Measurements from ENCODE around the gene SPATS2L.
A peak's percentile ranks its signal among the peaks of the same experiment; 100 is the strongest.

Gene SPATS2L, protein sequence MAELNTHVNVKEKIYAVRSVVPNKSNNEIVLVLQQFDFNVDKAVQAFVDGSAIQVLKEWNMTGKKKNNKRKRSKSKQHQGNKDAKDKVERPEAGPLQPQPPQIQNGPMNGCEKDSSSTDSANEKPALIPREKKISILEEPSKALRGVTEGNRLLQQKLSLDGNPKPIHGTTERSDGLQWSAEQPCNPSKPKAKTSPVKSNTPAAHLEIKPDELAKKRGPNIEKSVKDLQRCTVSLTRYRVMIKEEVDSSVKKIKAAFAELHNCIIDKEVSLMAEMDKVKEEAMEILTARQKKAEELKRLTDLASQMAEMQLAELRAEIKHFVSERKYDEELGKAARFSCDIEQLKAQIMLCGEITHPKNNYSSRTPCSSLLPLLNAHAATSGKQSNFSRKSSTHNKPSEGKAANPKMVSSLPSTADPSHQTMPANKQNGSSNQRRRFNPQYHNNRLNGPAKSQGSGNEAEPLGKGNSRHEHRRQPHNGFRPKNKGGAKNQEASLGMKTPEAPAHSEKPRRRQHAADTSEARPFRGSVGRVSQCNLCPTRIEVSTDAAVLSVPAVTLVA

DNA sequence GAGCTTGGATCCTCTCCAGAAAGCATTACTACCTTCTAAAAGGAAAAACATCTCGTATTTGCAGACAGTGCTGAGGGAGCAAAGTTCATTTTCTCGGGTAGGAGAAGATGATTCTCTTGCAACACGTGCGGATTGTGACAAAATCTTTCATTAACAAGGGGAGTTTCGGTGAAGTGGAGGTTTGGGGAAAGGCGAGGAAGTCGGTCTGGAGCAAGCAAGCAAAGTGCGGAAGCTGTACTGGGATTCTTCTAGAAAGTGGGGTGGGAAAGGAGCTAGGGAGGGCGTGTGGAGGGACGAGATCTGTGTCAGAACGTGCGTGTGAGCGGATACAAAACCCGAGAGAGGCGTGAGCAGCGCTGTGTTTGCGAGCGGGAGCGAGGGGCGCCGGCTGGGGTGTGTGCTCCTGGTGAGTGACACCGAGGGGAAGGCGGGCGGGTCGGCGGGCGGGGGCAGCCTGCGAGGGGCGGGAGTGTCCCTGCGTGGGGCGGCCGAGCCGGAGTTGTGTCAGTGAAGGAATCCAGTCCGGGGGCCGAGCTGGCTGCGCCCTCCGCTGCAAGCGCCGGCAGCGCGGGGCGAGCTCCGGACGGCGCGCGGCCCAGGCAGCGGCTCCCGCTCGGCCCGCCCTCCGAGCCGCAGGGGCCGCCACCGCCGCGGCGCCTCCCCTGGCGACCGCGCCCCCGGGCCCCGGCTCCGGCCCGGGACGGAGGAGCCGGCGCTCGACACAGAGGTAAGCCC, at the start of gene SPATS2L:
SPATS2L (plus strand) TSS at position 498 of the 735 bp plus-strand sequence. CDS start 82,552 bp downstream, outside the sequence.
- H3K36me3 ChIP-seq (ENCODE audit: control insufficient read depth in 5 of 5, insufficient read depth in 5 of 5, low read length in 5 of 5) = no peaks in the 10 kb centered on the region
- peaks cover 2 to 25% (median 17%) of the 10 kb centered on the region in 5 donors for H3K4me1 ChIP-seq (ENCODE audit: control insufficient read depth in 5 of 5, insufficient read depth in 5 of 5, low read length in 5 of 5)
- peak within 1 kb of the TSS; percentile 76 to 85 (median 79) for H3K9ac ChIP-seq (ENCODE audit: low read length in 5 of 5)
- H3K27ac ChIP-seq (ENCODE audit: low read depth, low read length) = peak within 1 kb of the TSS; percentile 85
- no peaks in the 10 kb centered on the region for H3K9me3 ChIP-seq (ENCODE audit: control insufficient read depth in 5 of 5, low read length in 5 of 5)
- H3K27me3 ChIP-seq (ENCODE audit: control insufficient read depth in 5 of 5, insufficient read depth in 4 of 5, low read length in 5 of 5) = no peaks in the 10 kb centered on the region
- H3K4me3 ChIP-seq (ENCODE audit: low read depth in 1 of 5, low read length in 5 of 5) = peak within 1 kb of the TSS; percentile 66 to 92 (median 84)

DNA sequence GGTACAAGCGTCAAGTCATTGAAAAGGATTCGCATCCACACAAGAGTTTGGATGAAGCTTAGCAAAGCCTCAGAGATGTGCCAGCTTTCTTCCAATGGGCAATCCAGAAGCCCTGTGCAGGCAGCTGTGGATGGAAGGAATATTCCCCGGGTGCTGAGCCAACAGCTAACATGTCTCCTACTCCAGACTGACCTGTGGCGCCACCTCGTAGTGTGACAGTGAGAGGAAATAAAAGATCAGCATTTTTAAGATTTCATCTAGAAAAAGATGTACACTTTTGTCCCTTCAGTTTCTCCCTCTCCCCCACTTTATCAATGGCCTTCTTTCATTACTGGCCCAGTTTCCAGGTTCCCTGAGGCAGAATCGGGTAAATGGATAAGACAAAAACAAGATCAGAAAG, 48.9 kb upstream of the SPATS2L start:
- no peak overlapping the region for H3K9ac ChIP-seq (ENCODE audit: low read length in 5 of 5)
- H3K27me3 ChIP-seq (ENCODE audit: control insufficient read depth in 5 of 5, insufficient read depth in 4 of 5, low read length in 5 of 5) = no peaks in the 10 kb centered on the region
- H3K27ac ChIP-seq (ENCODE audit: low read depth, low read length) = no peak overlapping the region
- H3K4me1 ChIP-seq (ENCODE audit: control insufficient read depth in 5 of 5, insufficient read depth in 5 of 5, low read length in 5 of 5) = peaks cover 4 to 14% (median 8%) of the 10 kb centered on the region in 5 donors
- H3K9me3 ChIP-seq (ENCODE audit: control insufficient read depth in 5 of 5, low read length in 5 of 5) = no peaks in the 10 kb centered on the region
- no peak overlapping the region for H3K4me3 ChIP-seq (ENCODE audit: low read depth in 1 of 5, low read length in 5 of 5)
- H3K36me3 ChIP-seq (ENCODE audit: control insufficient read depth in 5 of 5, insufficient read depth in 5 of 5, low read length in 5 of 5) = no peaks in the 10 kb centered on the region

DNA sequence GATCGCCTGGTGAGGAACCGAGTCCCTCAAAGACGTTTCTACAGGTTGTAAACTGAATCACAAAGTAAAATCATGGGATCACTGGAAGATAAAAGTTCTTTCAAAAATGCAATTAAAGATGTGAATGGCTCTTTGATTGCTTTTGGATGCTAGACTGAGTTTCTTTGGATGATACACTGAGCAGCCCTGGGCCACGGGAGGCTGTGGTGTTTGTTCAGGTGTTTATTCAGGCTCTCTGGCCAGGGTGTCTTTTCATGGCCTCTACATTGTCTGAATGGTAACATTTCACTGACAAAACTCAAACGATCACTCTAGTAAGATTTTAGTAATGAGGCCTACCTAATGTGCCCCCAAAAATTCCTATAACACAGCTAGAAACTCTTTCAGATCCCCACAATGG, 48.4 kb upstream of the SPATS2L start:
- no peaks in the 10 kb centered on the region for H3K27me3 ChIP-seq (ENCODE audit: control insufficient read depth in 5 of 5, insufficient read depth in 4 of 5, low read length in 5 of 5)
- H3K36me3 ChIP-seq (ENCODE audit: control insufficient read depth in 5 of 5, insufficient read depth in 5 of 5, low read length in 5 of 5) = no peaks in the 10 kb centered on the region
- H3K27ac ChIP-seq (ENCODE audit: low read depth, low read length) = no peak overlapping the region
- no peaks in the 10 kb centered on the region for H3K9me3 ChIP-seq (ENCODE audit: control insufficient read depth in 5 of 5, low read length in 5 of 5)
- H3K9ac ChIP-seq (ENCODE audit: low read length in 5 of 5) = no peak overlapping the region
- H3K4me3 ChIP-seq (ENCODE audit: low read depth in 1 of 5, low read length in 5 of 5) = no peak overlapping the region
- H3K4me1 ChIP-seq (ENCODE audit: control insufficient read depth in 5 of 5, insufficient read depth in 5 of 5, low read length in 5 of 5) = peaks cover 0 to 9% (median 3%) of the 10 kb centered on the region in 5 donors

DNA sequence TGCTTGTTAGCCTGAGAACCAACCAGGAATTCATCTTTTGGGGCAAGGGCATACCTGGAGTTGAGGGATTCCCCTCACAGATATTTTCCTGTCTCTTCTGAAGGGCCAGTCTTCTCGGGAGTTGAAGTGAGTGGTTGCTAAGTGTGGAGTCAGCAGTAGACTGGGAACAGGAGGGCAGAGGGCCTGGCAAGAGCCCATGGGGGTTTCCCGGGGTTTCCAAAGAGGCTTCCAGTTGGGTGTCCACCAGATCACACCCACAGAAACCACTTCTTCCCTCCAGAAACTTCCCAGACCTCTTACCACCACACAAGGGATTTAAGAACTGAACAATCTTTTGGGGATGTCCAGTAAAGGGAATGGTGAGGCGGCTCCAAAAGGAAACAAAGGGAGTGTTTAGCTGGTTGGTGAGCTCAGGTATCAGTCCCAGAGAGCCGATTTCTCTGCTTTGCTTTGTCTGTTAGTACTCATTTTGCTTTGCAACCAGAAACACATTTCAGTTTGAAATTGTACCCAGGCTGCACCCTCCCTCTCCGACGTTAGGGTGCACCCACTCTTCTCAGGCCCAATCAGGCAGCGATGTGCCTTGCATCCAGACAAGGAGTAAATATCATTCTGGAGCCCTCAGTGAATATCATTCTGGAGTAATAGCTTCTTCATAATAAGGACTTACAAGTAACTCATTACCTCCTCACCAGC, 47.5 kb upstream of the SPATS2L start:
- no peak overlapping the region for H3K4me3 ChIP-seq (ENCODE audit: low read depth in 1 of 5, low read length in 5 of 5)
- no peak overlapping the region for H3K27ac ChIP-seq (ENCODE audit: low read depth, low read length)
- no peaks in the 10 kb centered on the region for H3K4me1 ChIP-seq (ENCODE audit: control insufficient read depth in 5 of 5, insufficient read depth in 5 of 5, low read length in 5 of 5)
- no peaks in the 10 kb centered on the region for H3K27me3 ChIP-seq (ENCODE audit: control insufficient read depth in 5 of 5, insufficient read depth in 4 of 5, low read length in 5 of 5)
- H3K36me3 ChIP-seq (ENCODE audit: control insufficient read depth in 5 of 5, insufficient read depth in 5 of 5, low read length in 5 of 5) = no peaks in the 10 kb centered on the region
- no peak overlapping the region for H3K9ac ChIP-seq (ENCODE audit: low read length in 5 of 5)
- no peaks in the 10 kb centered on the region for H3K9me3 ChIP-seq (ENCODE audit: control insufficient read depth in 5 of 5, low read length in 5 of 5)

DNA sequence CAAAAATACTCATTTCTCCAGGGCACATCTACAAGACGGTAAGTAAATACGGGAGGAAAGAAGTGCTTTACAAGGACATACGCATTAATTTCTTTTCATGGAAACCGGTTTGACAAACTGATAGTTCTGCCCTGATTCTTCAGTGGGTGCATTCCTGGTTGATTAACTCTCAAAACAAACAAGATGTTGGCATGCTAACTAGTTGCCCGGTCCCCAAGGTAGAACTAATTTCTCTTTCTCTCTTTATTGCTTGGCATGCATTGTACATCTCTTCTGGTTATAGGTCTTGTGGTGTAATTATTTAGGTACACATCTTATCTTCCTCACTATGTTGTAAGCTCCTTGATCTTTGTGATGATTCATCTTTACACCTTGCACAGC, 46.9 kb upstream of the SPATS2L start:
- Histone ChIP-seq H3K9ac (ENCODE audit: low read length in 5 of 5) (no peak overlapping the region), H3K27ac (ENCODE audit: low read depth, low read length) (no peak overlapping the region), H3K4me3 (ENCODE audit: low read depth in 1 of 5, low read length in 5 of 5) (no peak overlapping the region)

DNA sequence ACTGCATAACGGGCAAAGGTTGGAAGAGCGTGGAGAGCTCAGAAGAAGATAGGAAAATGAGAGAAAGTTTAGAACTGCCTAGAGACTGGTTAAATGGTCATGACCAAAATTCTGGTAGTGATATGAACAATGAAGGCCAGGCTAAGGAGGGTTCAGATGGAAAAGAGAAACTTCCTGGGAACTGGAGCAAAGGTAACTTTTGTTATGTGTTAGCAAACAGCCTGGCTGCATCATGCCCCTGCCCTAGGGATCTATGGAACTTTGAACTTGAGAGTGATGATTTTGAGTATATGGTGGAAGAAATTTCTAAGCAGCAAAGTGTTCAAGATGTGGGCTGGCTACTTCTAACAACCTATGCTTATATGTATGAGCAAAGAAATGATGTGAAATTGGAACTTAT, 44.4 kb upstream of the SPATS2L start:
- H3K27me3 ChIP-seq (ENCODE audit: control insufficient read depth in 5 of 5, insufficient read depth in 4 of 5, low read length in 5 of 5) = no peaks in the 10 kb centered on the region
- H3K9me3 ChIP-seq (ENCODE audit: control insufficient read depth in 5 of 5, low read length in 5 of 5) = no peaks in the 10 kb centered on the region
- H3K27ac ChIP-seq (ENCODE audit: low read depth, low read length) = no peak overlapping the region
- H3K4me3 ChIP-seq (ENCODE audit: low read depth in 1 of 5, low read length in 5 of 5) = no peak overlapping the region
- no peaks in the 10 kb centered on the region for H3K4me1 ChIP-seq (ENCODE audit: control insufficient read depth in 5 of 5, insufficient read depth in 5 of 5, low read length in 5 of 5)
- H3K36me3 ChIP-seq (ENCODE audit: control insufficient read depth in 5 of 5, insufficient read depth in 5 of 5, low read length in 5 of 5) = no peaks in the 10 kb centered on the region
- H3K9ac ChIP-seq (ENCODE audit: low read length in 5 of 5) = no peak overlapping the region

More for the DNA sequence above, 46.9 kb upstream of the SPATS2L start:
- no peaks in the 10 kb centered on the region for H3K9me3 ChIP-seq (ENCODE audit: control insufficient read depth in 5 of 5, low read length in 5 of 5)
- H3K4me1 ChIP-seq (ENCODE audit: control insufficient read depth in 5 of 5, insufficient read depth in 5 of 5, low read length in 5 of 5) = no peaks in the 10 kb centered on the region
- H3K27me3 ChIP-seq (ENCODE audit: control insufficient read depth in 5 of 5, insufficient read depth in 4 of 5, low read length in 5 of 5) = no peaks in the 10 kb centered on the region
- no peaks in the 10 kb centered on the region for H3K36me3 ChIP-seq (ENCODE audit: control insufficient read depth in 5 of 5, insufficient read depth in 5 of 5, low read length in 5 of 5)

DNA sequence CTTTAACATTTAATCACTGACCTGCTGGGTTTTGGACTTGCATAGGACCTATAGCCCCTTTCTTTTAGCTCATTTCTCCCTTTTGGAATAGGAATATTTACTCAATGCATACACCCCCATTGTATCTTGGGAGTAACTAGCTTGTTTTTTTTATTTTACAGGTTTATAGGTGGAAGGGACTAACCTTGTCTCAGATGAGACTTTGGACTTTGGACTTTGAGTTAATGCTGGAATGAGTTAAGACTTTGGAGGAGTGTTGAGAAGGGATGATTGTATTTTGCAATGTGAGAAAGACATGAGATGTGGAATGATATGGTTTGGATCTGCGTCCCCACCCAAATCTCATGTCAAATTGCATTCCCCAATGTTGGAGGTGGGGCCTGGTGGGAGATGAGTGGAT, 43.2 kb upstream of the SPATS2L start:
- Histone ChIP-seq H3K4me3 (ENCODE audit: low read depth in 1 of 5, low read length in 5 of 5) (no peak overlapping the region), H3K36me3 (ENCODE audit: control insufficient read depth in 5 of 5, insufficient read depth in 5 of 5, low read length in 5 of 5) (no peaks in the 10 kb centered on the region), H3K4me1 (ENCODE audit: control insufficient read depth in 5 of 5, insufficient read depth in 5 of 5, low read length in 5 of 5) (no peaks in the 10 kb centered on the region), H3K9ac (ENCODE audit: low read length in 5 of 5) (no peak overlapping the region), H3K27ac (ENCODE audit: low read depth, low read length) (no peak overlapping the region), H3K27me3 (ENCODE audit: control insufficient read depth in 5 of 5, insufficient read depth in 4 of 5, low read length in 5 of 5) (no peaks in the 10 kb centered on the region), H3K9me3 (ENCODE audit: control insufficient read depth in 5 of 5, low read length in 5 of 5) (no peaks in the 10 kb centered on the region)

DNA sequence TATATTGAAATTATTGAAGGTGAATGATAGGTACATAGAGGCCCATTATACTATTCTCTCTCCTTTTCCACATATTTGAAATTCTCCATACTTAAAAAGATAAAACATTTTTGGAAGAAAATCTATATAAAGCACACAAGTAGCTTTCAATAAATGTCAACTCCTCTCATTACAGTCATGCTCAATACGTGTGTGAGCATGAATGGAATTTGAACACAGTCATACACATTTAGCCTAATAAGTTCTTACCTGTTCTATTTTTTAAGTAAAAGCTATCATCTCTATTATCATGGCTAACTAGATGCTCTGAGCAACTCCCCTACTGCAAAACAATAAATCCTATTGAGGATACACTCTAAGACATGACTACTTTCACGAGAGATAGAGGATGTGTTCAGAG, 41.9 kb upstream of the SPATS2L start:
- Histone ChIP-seq H3K4me3 (ENCODE audit: low read depth in 1 of 5, low read length in 5 of 5) (no peak overlapping the region), H3K36me3 (ENCODE audit: control insufficient read depth in 5 of 5, insufficient read depth in 5 of 5, low read length in 5 of 5) (no peaks in the 10 kb centered on the region), H3K9me3 (ENCODE audit: control insufficient read depth in 5 of 5, low read length in 5 of 5) (no peaks in the 10 kb centered on the region), H3K4me1 (ENCODE audit: control insufficient read depth in 5 of 5, insufficient read depth in 5 of 5, low read length in 5 of 5) (no peaks in the 10 kb centered on the region), H3K9ac (ENCODE audit: low read length in 5 of 5) (no peak overlapping the region), H3K27me3 (ENCODE audit: control insufficient read depth in 5 of 5, insufficient read depth in 4 of 5, low read length in 5 of 5) (no peaks in the 10 kb centered on the region), H3K27ac (ENCODE audit: low read depth, low read length) (no peak overlapping the region)

DNA sequence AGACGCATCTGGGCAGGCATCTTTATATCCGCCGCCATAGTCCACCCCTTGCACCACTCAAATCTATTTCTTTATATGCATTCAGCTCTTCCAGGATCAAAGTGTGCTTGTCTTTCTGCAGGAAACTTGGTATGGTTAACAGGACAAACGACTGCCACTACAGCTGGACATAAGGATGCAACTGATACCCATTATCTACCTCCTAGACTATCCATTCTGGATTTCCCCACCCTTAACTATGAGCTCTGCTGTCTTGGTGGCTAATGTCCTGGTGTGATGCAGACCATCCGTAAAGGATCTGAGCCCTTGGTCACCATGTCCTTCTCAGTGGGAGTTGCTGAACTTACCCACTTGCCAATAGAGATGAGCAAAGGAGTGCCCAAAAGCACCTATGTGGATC, 40.1 kb upstream of the SPATS2L start:
- no peaks in the 10 kb centered on the region for H3K4me1 ChIP-seq (ENCODE audit: control insufficient read depth in 5 of 5, insufficient read depth in 5 of 5, low read length in 5 of 5)
- H3K4me3 ChIP-seq (ENCODE audit: low read depth in 1 of 5, low read length in 5 of 5) = no peak overlapping the region
- H3K27me3 ChIP-seq (ENCODE audit: control insufficient read depth in 5 of 5, insufficient read depth in 4 of 5, low read length in 5 of 5) = no peaks in the 10 kb centered on the region
- no peaks in the 10 kb centered on the region for H3K36me3 ChIP-seq (ENCODE audit: control insufficient read depth in 5 of 5, insufficient read depth in 5 of 5, low read length in 5 of 5)
- H3K27ac ChIP-seq (ENCODE audit: low read depth, low read length) = no peak overlapping the region
- H3K9me3 ChIP-seq (ENCODE audit: control insufficient read depth in 5 of 5, low read length in 5 of 5) = no peaks in the 10 kb centered on the region
- no peak overlapping the region for H3K9ac ChIP-seq (ENCODE audit: low read length in 5 of 5)
